Trophoblast cell (in vitro differentiated cells and primary cell): ENCODE results near the gene ANKHD1.
A peak's percentile ranks its signal among the peaks of the same experiment; 100 is the strongest.

Experiments
- DNase-seq, 2 donors: peaks; one replicate each; pipeline ENCODE4 v3.0.0-alpha.2; 2016
- H2AFZ ChIP-seq: 2 replicates; pipeline ENCODE4 v1.6.1; 2013; ENCODE audit warnings: low read length, moderate library complexity, mild to moderate bottlenecking; ENCODE audit not compliant: insufficient read depth, poor library complexity
- H2AK5ac ChIP-seq: 2 replicates; pipeline ENCODE4 v1.6.1; 2013; ENCODE audit warnings: mild to moderate bottlenecking, low read length
- H2BK120ac ChIP-seq: 2 replicates; pipeline ENCODE4 v1.6.1; 2013; ENCODE audit warnings: low read length, mild to moderate bottlenecking, moderate library complexity; ENCODE audit not compliant: insufficient read depth, poor library complexity
- H2BK12ac ChIP-seq: 2 replicates; pipeline ENCODE4 v1.6.1; 2013; ENCODE audit warnings: mild to moderate bottlenecking, low read length, moderate library complexity
- H2BK5ac ChIP-seq: 2 replicates; pipeline ENCODE4 v1.6.1; 2013; ENCODE audit warnings: low read length, low read depth, moderate library complexity, mild to moderate bottlenecking; ENCODE audit not compliant: poor library complexity
- H3K14ac ChIP-seq: 2 replicates; pipeline ENCODE4 v1.6.1; 2013; ENCODE audit warnings: mild to moderate bottlenecking, low read length
- H3K18ac ChIP-seq: 2 replicates; pipeline ENCODE4 v1.6.1; 2013; ENCODE audit warnings: mild to moderate bottlenecking, low read length
- H3K23ac ChIP-seq: 2 replicates; pipeline ENCODE4 v1.6.1; 2013; ENCODE audit warnings: low read length
- H3K27ac ChIP-seq: 2 replicates; pipeline ENCODE4 v1.5.1; 2013; ENCODE audit warnings: low read depth, mild to moderate bottlenecking, inconsistent platforms, low read length, moderate library complexity
- H3K27me3 ChIP-seq: 2 replicates; pipeline ENCODE4 v1.6.1; 2013; ENCODE audit warnings: inconsistent platforms, mild to moderate bottlenecking, low read length, moderate library complexity; ENCODE audit not compliant: insufficient read depth
- H3K36me3 ChIP-seq, 2 experiments: 1 replicate in 1 of 2; 2 replicates in 1 of 2; pipeline ENCODE4 v1.6.1; 2013; ENCODE audit warnings: low read length in 2 of 2, mild to moderate bottlenecking in 2 of 2, moderate library complexity in 1 of 2; ENCODE audit not compliant: insufficient read depth in 2 of 2, control insufficient read depth in 1 of 2
- H3K4ac ChIP-seq: 2 replicates; pipeline ENCODE4 v1.6.1; 2013; ENCODE audit warnings: low read depth, mild to moderate bottlenecking, low read length, moderate library complexity
- H3K4me1 ChIP-seq, 2 experiments: 1 replicate in 1 of 2; 2 replicates in 1 of 2; pipeline ENCODE4 v1.6.1; 2013; ENCODE audit warnings: low read length in 2 of 2, mild to moderate bottlenecking in 2 of 2, moderate library complexity in 1 of 2; ENCODE audit not compliant: insufficient read depth in 2 of 2, control insufficient read depth in 1 of 2
- H3K4me2 ChIP-seq: 2 replicates; pipeline ENCODE4 v1.6.1; 2013; ENCODE audit warnings: inconsistent platforms, mild to moderate bottlenecking, low read length, moderate library complexity
- H3K4me3 ChIP-seq: 2 replicates; pipeline ENCODE4 v1.5.1; 2013; ENCODE audit warnings: mild to moderate bottlenecking, low read depth, low read length, inconsistent platforms
- H3K79me1 ChIP-seq: one replicate; pipeline ENCODE4 v1.6.1; 2013; ENCODE audit warnings: low read length
- H3K79me2 ChIP-seq: 2 replicates; pipeline ENCODE4 v1.6.1; 2013; ENCODE audit warnings: low read length, mild to moderate bottlenecking; ENCODE audit not compliant: control insufficient read depth, insufficient read depth, poor library complexity
- H3K9ac ChIP-seq: 2 replicates; pipeline ENCODE4 v1.6.1; 2013; ENCODE audit warnings: mild to moderate bottlenecking, low read length
- H3K9me3 ChIP-seq: 2 replicates; pipeline ENCODE4 v1.6.1; 2013; ENCODE audit warnings: low read depth, mild to moderate bottlenecking, control low read depth, inconsistent platforms, low read length; ENCODE audit not compliant: insufficient read depth
- H4K12ac ChIP-seq: 2 replicates; pipeline ENCODE4 v1.6.1; 2013; ENCODE audit warnings: low read depth, mild to moderate bottlenecking, low read length, moderate library complexity
- H4K8ac ChIP-seq: 2 replicates; pipeline ENCODE4 v1.6.1; 2013; ENCODE audit warnings: low read depth, mild to moderate bottlenecking, low read length, moderate library complexity
- H4K91ac ChIP-seq: one replicate; pipeline ENCODE4 v1.6.1; 2013; ENCODE audit warnings: low read depth, mild to moderate bottlenecking, low read length, moderate library complexity
- whole genome bisulfite sequencing: extraction: QIAGEN DNeasy Blood & Tissue Kit; methylation state at CpG from one replicate; pipeline ENCODE4 v1.1.7; 2013; ENCODE audit warnings: missing lambda C conversion rate; ENCODE audit not compliant: insufficient read length, insufficient coverage; ENCODE audit errors: extremely low coverage; 5-methylcytosine and 5-hydroxymethylcytosine counted together

The ANKHD1 gene

GRCh38 chr5:140555747-140556312, 154.2 kb downstream of the ANKHD1 start:
- peak overlapping the region; percentile 49 for H3K4ac ChIP-seq
- H4K8ac ChIP-seq = no peak overlapping the region
- DNase-seq = no peak
- H2BK5ac ChIP-seq = no peak overlapping the region
- no peak overlapping the region for H2BK120ac ChIP-seq
- no peak overlapping the region for H3K4me3 ChIP-seq
- H4K91ac ChIP-seq = no peak overlapping the region
- H3K14ac ChIP-seq = no peak overlapping the region
- no peak overlapping the region for H2BK12ac ChIP-seq
- no peak overlapping the region for H4K12ac ChIP-seq
- H3K27me3 ChIP-seq = no peaks in the 10 kb centered on the region
- H3K27ac ChIP-seq = no peak overlapping the region
- no peak overlapping the region for H2AK5ac ChIP-seq
- peaks cover 14 to 15% of the 10 kb centered on the region in 2 experiments for H3K36me3 ChIP-seq
- H3K4me1 ChIP-seq = peaks cover 4 to 9% of the 10 kb centered on the region in 2 experiments
- no peaks in the 10 kb centered on the region for H3K9me3 ChIP-seq
- H3K9ac ChIP-seq = no peak overlapping the region
- H3K4me2 ChIP-seq = peak overlapping the region; percentile 61
- WGBS = no CpG with 5 or more reads among the region's 1 CpG
- H3K23ac ChIP-seq = no peak overlapping the region
- H2AFZ ChIP-seq = no peak overlapping the region
- no peak overlapping the region for H3K18ac ChIP-seq
- peaks cover 8% of the 10 kb centered on the region for H3K79me1 ChIP-seq
- H3K79me2 ChIP-seq = peaks cover 7% of the 10 kb centered on the region

DNA sequence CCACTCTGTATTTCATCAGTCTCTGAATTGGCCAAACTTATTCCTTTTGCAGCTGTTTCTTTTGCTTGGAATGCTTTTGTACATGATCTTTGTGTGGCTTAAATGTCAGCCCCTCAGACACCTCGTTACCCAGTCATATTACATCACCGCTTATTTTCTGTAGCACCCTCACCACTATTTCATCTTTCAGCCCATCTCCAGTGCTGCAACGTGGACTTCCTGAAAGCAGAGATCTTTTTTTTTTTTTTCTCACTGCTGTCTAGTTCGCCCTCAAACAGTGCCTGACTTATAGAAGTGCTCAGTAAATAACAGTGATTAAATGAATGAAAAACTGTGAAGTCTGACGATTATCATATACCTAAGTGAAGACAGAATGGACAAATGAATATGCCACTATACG, 154.8 kb downstream of the ANKHD1 start:
- no peaks in the 10 kb centered on the region for H3K9me3 ChIP-seq
- H3K4ac ChIP-seq = peak overlapping the region; percentile 32
- H2AFZ ChIP-seq = no peak overlapping the region
- peaks cover 4 to 9% of the 10 kb centered on the region in 2 experiments for H3K4me1 ChIP-seq
- H3K27me3 ChIP-seq = no peaks in the 10 kb centered on the region
- H3K4me3 ChIP-seq = no peak overlapping the region
- H2AK5ac ChIP-seq = no peak overlapping the region
- peak overlapping the region; percentile 61 for H3K4me2 ChIP-seq
- H2BK12ac ChIP-seq = no peak overlapping the region
- no peak overlapping the region for H4K8ac ChIP-seq
- no peak overlapping the region for H3K27ac ChIP-seq
- H2BK120ac ChIP-seq = no peak overlapping the region
- DNase-seq = no peak
- no CpG with 5 or more reads among the region's 6 CpGs for WGBS
- H4K12ac ChIP-seq = no peak overlapping the region
- no peak overlapping the region for H3K23ac ChIP-seq
- no peak overlapping the region for H3K9ac ChIP-seq
- no peak overlapping the region for H4K91ac ChIP-seq
- H3K18ac ChIP-seq = no peak overlapping the region
- H3K79me2 ChIP-seq = peaks cover 7% of the 10 kb centered on the region
- peaks cover 13% of the 10 kb centered on the region in 2 experiments for H3K36me3 ChIP-seq
- no peak overlapping the region for H3K14ac ChIP-seq
- H2BK5ac ChIP-seq = no peak overlapping the region
- peaks cover 8% of the 10 kb centered on the region for H3K79me1 ChIP-seq

DNA sequence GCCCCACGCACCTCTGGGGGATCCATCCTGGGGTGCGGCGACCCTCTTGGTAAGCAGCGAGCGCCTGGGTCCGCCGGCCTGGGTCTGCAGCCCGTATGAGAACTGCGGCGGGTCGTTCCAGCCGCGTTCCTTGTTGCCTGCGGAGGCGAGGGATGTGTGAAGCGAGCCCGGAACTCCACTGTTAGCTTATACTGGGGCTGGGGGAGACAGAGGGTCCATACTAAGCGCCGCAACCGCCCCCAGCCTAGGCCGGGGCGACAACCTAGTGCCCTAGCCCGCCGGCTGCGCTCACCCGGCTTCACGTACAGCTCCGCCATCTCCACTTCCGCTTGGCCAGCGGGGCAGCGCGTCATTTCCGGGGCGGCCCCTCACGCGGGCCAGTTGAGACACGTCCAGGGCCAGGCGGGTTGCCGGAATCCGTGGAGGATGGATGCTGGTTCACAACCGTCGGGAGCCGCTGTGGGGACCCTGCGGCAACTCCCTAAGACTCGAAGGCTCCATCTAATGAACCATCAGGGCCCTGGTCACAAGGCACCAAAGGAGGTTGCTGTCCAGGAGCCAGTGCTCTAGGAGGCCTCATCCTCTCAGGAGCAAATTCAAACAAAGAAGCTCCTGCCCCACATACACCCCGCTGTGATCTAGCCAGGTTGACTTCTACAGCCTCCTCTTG, 155.6 kb downstream of the ANKHD1 start, which contains the start of gene SRA1:
Gene SRA1 (minus strand): TSS at position 338 of the 670 bp plus-strand sequence. CDS start 21 bp downstream, at position 317.
- Histone ChIP-seq H3K4ac (peak within 1 kb of the TSS; percentile 81), H3K79me2 (peaks cover 7% of the 10 kb centered on the region), H3K79me1 (peaks cover 8% of the 10 kb centered on the region), H2BK5ac (peak within 1 kb of the TSS; percentile 77), H2AFZ (peak within 1 kb of the TSS; percentile 87), H4K12ac (peak within 1 kb of the TSS; percentile 89), H3K18ac (peak within 1 kb of the TSS; percentile 90), H2BK120ac (peak within 1 kb of the TSS; percentile 46), H3K14ac (peak within 1 kb of the TSS; percentile 94), H3K23ac (no peak within 1 kb of the TSS), H3K4me2 (peak within 1 kb of the TSS; percentile 61), H3K36me3 (peaks cover 8 to 13% of the 10 kb centered on the region in 2 experiments), H3K4me3 (peak within 1 kb of the TSS; percentile 85), H3K27me3 (no peaks in the 10 kb centered on the region), H4K8ac (peak within 1 kb of the TSS; percentile 97), H3K4me1 (peaks cover 4 to 9% of the 10 kb centered on the region in 2 experiments), H3K27ac (peak within 1 kb of the TSS; percentile 40), H3K9ac (peak within 1 kb of the TSS; percentile 92), H3K9me3 (no peaks in the 10 kb centered on the region), H2AK5ac (peak within 1 kb of the TSS; percentile 87), H4K91ac (peak within 1 kb of the TSS; percentile 87), H2BK12ac (peak within 1 kb of the TSS; percentile 7)
- no CpG with 5 or more reads among the region's 46 CpGs for WGBS
- DNase-seq = peak; percentile 95

- Histone ChIP-seq H4K12ac (peak overlapping the region; percentile 86), H2BK12ac (peak overlapping the region; percentile 7), H3K14ac (peak overlapping the region; percentile 63), H3K27ac (peak overlapping the region; percentile 30), H2AFZ (no peak overlapping the region), H3K9me3 (no peaks in the 10 kb centered on the region), H3K27me3 (no peaks in the 10 kb centered on the region), H3K18ac (no peak overlapping the region), H3K79me2 (peaks cover 7% of the 10 kb centered on the region), H2AK5ac (peak overlapping the region; percentile 25), H4K8ac (peak overlapping the region; percentile 87), H3K4me3 (no peak overlapping the region), H2BK5ac (peak overlapping the region; percentile 24), H3K9ac (no peak overlapping the region), H3K4me2 (no peak overlapping the region), H3K79me1 (peaks cover 8% of the 10 kb centered on the region), H2BK120ac (no peak overlapping the region), H4K91ac (peak overlapping the region; percentile 87), H3K23ac (no peak overlapping the region), H3K4me1 (peaks cover 4 to 9% of the 10 kb centered on the region in 2 experiments), H3K4ac (no peak overlapping the region), H3K36me3 (peaks cover 8 to 13% of the 10 kb centered on the region in 2 experiments)
- DNase-seq = no peak
- WGBS = no CpG with 5 or more reads among the region's 3 CpGs
Observed at GRCh38 chr5:140557965-140558364, 156.3 kb downstream of the ANKHD1 start.
